ENCODE measurements around the gene ROCK2. TPM values are rescaled to one million over a fixed set of nuclear protein-coding genes. Genes with fewer than 3 reads are reported as not detected.

The ROCK2 gene
- total and polyA plus RNA-seq, 2 of the 13 experiments (the other 11 are each of a cell fraction or from before 2014, with no cell fraction given), result 38.1 to 119 TPM

DNA sequence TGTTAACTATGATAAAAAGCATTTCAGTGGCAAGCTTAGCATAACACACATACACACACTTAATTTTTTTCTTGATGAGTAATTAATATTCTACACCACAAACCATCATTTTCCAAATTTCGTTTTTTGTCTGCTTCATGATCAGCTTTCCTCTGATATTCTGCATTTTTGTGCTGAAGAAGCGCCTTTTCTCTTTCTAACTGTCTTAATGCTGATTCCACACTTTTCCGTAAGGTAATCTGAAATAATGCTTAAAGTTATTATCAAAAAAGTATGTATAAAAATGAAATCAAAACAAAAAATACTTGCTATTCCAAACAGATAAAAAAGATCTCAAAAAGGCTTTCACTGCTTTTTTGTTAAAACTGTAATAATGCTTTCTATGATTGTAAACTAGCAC is 129.0 kb downstream of the ROCK2 start:
- Histone ChIP-seq H3K9me3 (ENCODE audit: low read length) (no peaks in the 10 kb centered on the region), H3K79me2 (ENCODE audit: insufficient read depth, low read length) (no peaks in the 10 kb centered on the region), H4K20me1 (ENCODE audit: insufficient read depth, low read length) (peaks cover 4% of the 10 kb centered on the region; the same call in 1 of the 2 replicates), H3K9ac (ENCODE audit: insufficient read depth, low read depth, low read length) (no peak overlapping the region), H3K27me3 (ENCODE audit: control insufficient read depth in 1 of 2, insufficient read depth in 2 of 2, low read length in 2 of 2) (no peaks in the 10 kb centered on the region), H3K27ac (ENCODE audit: extremely low read length, insufficient read depth, low read length) (no peak overlapping the region), H3K4me1 (ENCODE audit: insufficient read depth, low read length) (no peaks in the 10 kb centered on the region), H3K4me2 (ENCODE audit: low read depth, low read length) (no peak overlapping the region), H3K4me3 (replicated peaks in 1 of 3; ENCODE audit: insufficient read depth in 1 of 3, low read depth in 2 of 3, low read length in 3 of 3) (no peak overlapping the region), H3K36me3 (replicated peaks in 1 of 2; ENCODE audit: control insufficient read depth in 1 of 2, insufficient read depth in 2 of 2, low read length in 2 of 2) (peaks cover 36 to 96% of the 10 kb centered on the region in 2 experiments), H2AFZ (ENCODE audit: low read length) (no peak overlapping the region)
- ATAC-seq (no peak), FAIRE-seq (no peak), DNase-seq (ENCODE audit: low spot score) (no peak)
- intact Hi-C loops (cut with micrococcal nuclease; ENCODE audit: unreplicated experiment) (no loop called here), in situ Hi-C loops (cut with HindIII; ENCODE audit: extremely low pct_ligation_motif_present, low pct_unique_long_range_greater_than_20kb) (no loop called here)
- TF ChIP-seq, protein P1, sequence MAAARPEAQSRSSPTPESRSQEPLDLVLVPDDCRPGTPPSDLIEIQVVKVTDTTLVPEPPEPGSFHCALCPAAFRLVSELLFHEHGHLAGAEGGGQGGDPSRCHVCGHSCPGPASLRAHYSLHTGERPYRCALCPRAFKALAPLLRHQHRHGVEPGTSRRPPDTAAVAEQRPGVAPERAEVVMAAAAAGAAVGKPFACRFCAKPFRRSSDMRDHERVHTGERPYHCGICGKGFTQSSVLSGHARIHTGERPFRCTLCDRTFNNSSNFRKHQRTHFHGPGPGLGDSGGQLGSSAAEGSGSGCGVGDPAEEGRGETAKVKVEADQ (CRISPR knock-in tag; IDR thresholded peaks at IDR 0.05; ENCODE audit: borderline replicate concordance), result no peak
- TF ChIP-seq THYN1 (CRISPR knock-in tag; IDR thresholded peaks at IDR 0.05; ENCODE audit: borderline replicate concordance, low read depth), result no peak
- TF ChIP-seq, protein P2, sequence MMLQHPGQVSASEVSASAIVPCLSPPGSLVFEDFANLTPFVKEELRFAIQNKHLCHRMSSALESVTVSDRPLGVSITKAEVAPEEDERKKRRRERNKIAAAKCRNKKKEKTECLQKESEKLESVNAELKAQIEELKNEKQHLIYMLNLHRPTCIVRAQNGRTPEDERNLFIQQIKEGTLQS (CRISPR knock-in tag; IDR thresholded peaks at IDR 0.05), result no peak
- no peak for TF ChIP-seq ZNF766 (CRISPR knock-in tag; IDR thresholded peaks at IDR 0.05; ENCODE audit: borderline replicate concordance)
- no peak for TF ChIP-seq NR2C2 (CRISPR knock-in tag; IDR thresholded peaks at IDR 0.05; ENCODE audit: borderline replicate concordance)
- TF ChIP-seq, protein P3, sequence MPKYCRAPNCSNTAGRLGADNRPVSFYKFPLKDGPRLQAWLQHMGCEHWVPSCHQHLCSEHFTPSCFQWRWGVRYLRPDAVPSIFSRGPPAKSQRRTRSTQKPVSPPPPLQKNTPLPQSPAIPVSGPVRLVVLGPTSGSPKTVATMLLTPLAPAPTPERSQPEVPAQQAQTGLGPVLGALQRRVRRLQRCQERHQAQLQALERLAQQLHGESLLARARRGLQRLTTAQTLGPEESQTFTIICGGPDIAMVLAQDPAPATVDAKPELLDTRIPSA (CRISPR knock-in tag; IDR thresholded peaks at IDR 0.05; ENCODE audit: borderline replicate concordance), result no peak
- no peak for TF ChIP-seq GATAD1 (CRISPR knock-in tag; IDR thresholded peaks at IDR 0.05)
- TF ChIP-seq IKZF4 (CRISPR knock-in tag; IDR thresholded peaks at IDR 0.05; ENCODE audit: borderline replicate concordance, low read depth, not compliant biosample characterization), result no peak
- peak; percentile 83 for TF ChIP-seq MAFF (IDR thresholded peaks at IDR 0.05; ENCODE audit: low read depth, low read length)
- TF ChIP-seq CHD2 (IDR thresholded peaks at IDR 0.05; ENCODE audit: low read depth, low read length), result no peak
- TF ChIP-seq MEF2D (CRISPR knock-in tag; IDR thresholded peaks at IDR 0.05), result no peak
- no peak for TF ChIP-seq YY1 (IDR thresholded peaks at IDR 0.05; ENCODE audit: insufficient read depth, insufficient replicate concordance, low read depth, low read length)
- no peak for TF ChIP-seq DPF2 (CRISPR knock-in tag; IDR thresholded peaks at IDR 0.05; ENCODE audit: borderline replicate concordance, low read depth)
- TF ChIP-seq, protein P4, sequence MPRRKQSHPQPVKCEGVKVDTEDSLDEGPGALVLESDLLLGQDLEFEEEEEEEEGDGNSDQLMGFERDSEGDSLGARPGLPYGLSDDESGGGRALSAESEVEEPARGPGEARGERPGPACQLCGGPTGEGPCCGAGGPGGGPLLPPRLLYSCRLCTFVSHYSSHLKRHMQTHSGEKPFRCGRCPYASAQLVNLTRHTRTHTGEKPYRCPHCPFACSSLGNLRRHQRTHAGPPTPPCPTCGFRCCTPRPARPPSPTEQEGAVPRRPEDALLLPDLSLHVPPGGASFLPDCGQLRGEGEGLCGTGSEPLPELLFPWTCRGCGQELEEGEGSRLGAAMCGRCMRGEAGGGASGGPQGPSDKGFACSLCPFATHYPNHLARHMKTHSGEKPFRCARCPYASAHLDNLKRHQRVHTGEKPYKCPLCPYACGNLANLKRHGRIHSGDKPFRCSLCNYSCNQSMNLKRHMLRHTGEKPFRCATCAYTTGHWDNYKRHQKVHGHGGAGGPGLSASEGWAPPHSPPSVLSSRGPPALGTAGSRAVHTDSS (CRISPR knock-in tag; conservative IDR thresholded peaks at IDR 0.05), result no peak
- peak; percentile 81 to 88 for TF ChIP-seq MAFK (conservative IDR thresholded peaks at IDR 0.05 in 1 of 2, IDR thresholded peaks at IDR 0.05 in 1 of 2; ENCODE audit: low read length in 2 of 2)
- TF ChIP-seq ZNF800 (CRISPR knock-in tag; IDR thresholded peaks at IDR 0.05), result no peak
- TF ChIP-seq, protein P5, sequence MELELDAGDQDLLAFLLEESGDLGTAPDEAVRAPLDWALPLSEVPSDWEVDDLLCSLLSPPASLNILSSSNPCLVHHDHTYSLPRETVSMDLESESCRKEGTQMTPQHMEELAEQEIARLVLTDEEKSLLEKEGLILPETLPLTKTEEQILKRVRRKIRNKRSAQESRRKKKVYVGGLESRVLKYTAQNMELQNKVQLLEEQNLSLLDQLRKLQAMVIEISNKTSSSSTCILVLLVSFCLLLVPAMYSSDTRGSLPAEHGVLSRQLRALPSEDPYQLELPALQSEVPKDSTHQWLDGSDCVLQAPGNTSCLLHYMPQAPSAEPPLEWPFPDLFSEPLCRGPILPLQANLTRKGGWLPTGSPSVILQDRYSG (CRISPR knock-in tag; IDR thresholded peaks at IDR 0.05), result no peak
- no TSS peak for BruUV-seq (replicated peaks)
- 97% methylated on average over 3 of the region's 3 CpGs for WGBS (ENCODE audit: low lambda C conversion rate)
- POLR2A ChIA-PET, result no interaction called here
- CTCF ChIA-PET (ENCODE audit: low intra/inter-chr PET ratio, low total read pairs), result no interaction called here

All from HepG2 (cell line).